ENCODE data around the gene ATP1A3. TPM values are rescaled to one million over a fixed set of nuclear protein-coding genes. Genes with fewer than 3 reads are reported as not detected.

The ATP1A3 gene
- total RNA-seq, 4 donors from 2014 or later: 0.13 to 0.28 TPM; not detected in 2

- no peak for TF ChIP-seq CTCF (IDR thresholded peaks at IDR 0.05)
- DNase-seq (ENCODE audit: low spot score) (no peak), ATAC-seq (ENCODE audit: low FRiP score) (no peak)
Measured at GRCh38 chr19:41917676-41918075, 76.4 kb downstream of the ATP1A3 start.

Other genes starting within 250 kb of the ATP1A3 start
- gene CEACAM6, start 238.7 kb downstream of the ATP1A3 start, total RNA-seq: under 1 TPM in 1 of 4 donors, not detected in 3; 0.19 TPM
- 10 to 100 TPM in 1 of 4 donors, not detected in 3; 20.3 TPM for gene CEACAM3, start 197.6 kb downstream of the ATP1A3 start, total RNA-seq
- not detected for gene LYPD4, start 149.5 kb downstream of the ATP1A3 start, total RNA-seq
- gene DMRTC2, start 149.2 kb downstream of the ATP1A3 start, total RNA-seq: not detected
- gene RPS19, start 134.0 kb downstream of the ATP1A3 start, total RNA-seq: 100 to 1,000 TPM; 559 to 757 (median 617) TPM
- gene CD79A, start 117.0 kb downstream of the ATP1A3 start, total RNA-seq: 1 to 10 TPM in 1 of 4 donors, under 1 TPM in 1, not detected in 2; 0.72 to 1.8 TPM
- gene ARHGEF1, start 111.0 kb downstream of the ATP1A3 start, total RNA-seq: 100 to 1,000 TPM in 1 of 4 donors, 10 to 100 TPM in 3; 53.1 to 129 (median 72.0) TPM
- gene ERFL, start 65.8 kb downstream of the ATP1A3 start, total RNA-seq: under 1 TPM in 1 of 4 donors, not detected in 3; 0.25 TPM
- gene RABAC1, start 34.9 kb downstream of the ATP1A3 start, total RNA-seq: 100 to 1,000 TPM; 132 to 192 (median 167) TPM
- gene GRIK5, start 76.0 kb upstream of the ATP1A3 start, total RNA-seq: 1 to 10 TPM in 3 of 4 donors, under 1 TPM in 1; 0.32 to 2.1 (median 1.6) TPM
- gene ZNF574, start 81.9 kb upstream of the ATP1A3 start, total RNA-seq: 10 to 100 TPM; 11.6 to 22.9 (median 12.8) TPM
- gene POU2F2, start 138.2 kb upstream of the ATP1A3 start, total RNA-seq: 1 to 10 TPM in 3 of 4 donors, under 1 TPM in 1; 0.56 to 3.2 (median 1.5) TPM
- gene DEDD2, start 223.4 kb upstream of the ATP1A3 start, total RNA-seq: 10 to 100 TPM; 22.0 to 59.3 (median 29.9) TPM
- gene ZNF526, start 226.1 kb upstream of the ATP1A3 start, total RNA-seq: 1 to 10 TPM; 3.2 to 7.6 (median 5.7) TPM
- 10 to 100 TPM; 16.9 to 32.3 (median 20.0) TPM for gene GSK3A, start 248.4 kb upstream of the ATP1A3 start, total RNA-seq